ENCODE data around the gene GYS1. TPM values are rescaled to one million over a fixed set of nuclear protein-coding genes. Genes with fewer than 3 reads are reported as not detected.

Gene GYS1
- total and polyA plus RNA-seq, 8 donors: 7.3 to 18.2 (median 13.6) TPM

DNA sequence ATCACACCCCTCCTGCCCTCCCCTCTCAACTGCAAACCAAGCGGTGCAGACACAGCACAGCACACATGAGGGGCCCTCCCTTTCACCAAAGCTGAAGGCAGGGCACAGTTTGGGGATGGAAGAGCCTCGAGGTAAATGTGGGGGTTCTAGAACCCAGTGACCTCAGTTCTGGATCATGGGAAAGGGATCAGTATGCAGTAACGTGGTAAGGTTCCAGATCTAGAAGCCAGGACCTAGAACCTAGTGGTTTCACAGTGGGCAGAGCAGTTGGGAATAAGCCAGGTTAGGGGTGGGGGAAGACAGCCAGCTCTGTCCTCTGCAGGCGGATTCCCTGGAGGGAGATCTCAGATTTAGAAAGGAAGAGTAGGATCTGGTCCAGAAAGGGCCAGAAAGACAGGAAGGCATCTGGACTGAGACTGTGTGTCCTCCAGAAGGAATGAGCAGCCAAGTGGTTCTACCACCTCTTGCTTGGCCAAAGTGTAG, 24.9 kb downstream of the GYS1 start:
- intact Hi-C loops (cut with DNase I): loop anchor here in 2 of 3 donors (5.0 to 10.0 kb wide), 3 partner anchors 93 to 173 kb away; partner anchors contain the start of gene PPP1R15A (in 1 of the 2)
- FAIRE-seq (no peak), ATAC-seq (no peak)

DNA sequence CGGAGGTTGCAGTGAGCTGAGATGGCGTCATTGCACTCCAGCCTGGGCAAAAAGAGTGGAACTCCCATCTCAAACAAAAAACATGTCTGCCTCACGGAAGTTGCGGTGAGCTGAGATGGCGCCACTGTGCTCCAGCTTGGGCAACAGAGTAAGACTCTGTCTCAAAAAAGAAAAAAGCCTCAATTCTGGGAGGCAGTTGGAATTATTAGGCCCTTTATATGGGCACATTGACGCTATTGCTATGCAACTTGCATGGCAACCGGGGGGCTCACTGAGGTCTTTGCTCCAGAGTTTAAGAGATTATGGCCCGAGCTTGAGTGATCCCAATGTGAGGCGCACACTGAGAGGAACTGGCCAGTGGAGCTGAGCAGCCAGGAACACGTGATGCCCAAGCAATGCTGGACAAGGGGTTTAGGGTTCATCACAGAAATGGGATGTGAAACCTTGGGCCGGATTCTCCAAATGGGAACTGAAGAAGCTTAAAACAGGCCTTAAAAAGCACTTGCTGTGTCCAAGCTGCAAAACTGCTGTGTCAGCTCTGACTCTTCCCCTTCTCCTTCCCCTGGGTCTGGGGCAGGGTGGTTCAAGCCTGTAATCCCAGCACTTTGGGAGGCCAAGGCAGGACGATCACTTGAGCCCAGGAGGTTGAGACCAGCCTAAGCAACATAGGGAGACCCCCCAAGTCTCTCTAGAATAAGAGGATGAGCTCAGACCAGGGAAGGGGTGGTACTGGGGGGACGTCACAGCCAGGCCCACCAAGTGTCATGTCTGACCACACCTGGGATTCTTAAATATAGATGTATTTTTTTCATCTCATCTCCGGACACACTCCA, 25.5 kb downstream of the GYS1 start:
- H3K4me1 ChIP-seq: peaks cover 14 to 17% (median 15%) of the 10 kb centered on the region in 3 donors
- H3K27me3 ChIP-seq: no peaks in the 10 kb centered on the region
- peak overlapping the region in 2 of 4 donors; percentile 86 to 93 for H3K27ac ChIP-seq
- FAIRE-seq: no peak
- ATAC-seq: no peak
- WGBS, 2 donors: 87% methylated on average over 14 of the region's 14 CpGs
- no peaks in the 10 kb centered on the region for H3K9me3 ChIP-seq
- no peaks in the 10 kb centered on the region for H3K36me3 ChIP-seq
- peak overlapping the region in 2 of 4 donors; percentile 82 to 84 for H3K4me3 ChIP-seq
- intact Hi-C loops (cut with DNase I): loop anchor here in 2 of 3 donors (5.0 to 10.0 kb wide), 3 partner anchors 93 to 173 kb away; partner anchors contain the start of gene PPP1R15A (in 1 of the 2)
- peak in 1 of 6 donors; percentile 62 for DNase-seq
- TF ChIP-seq, protein P1, sequence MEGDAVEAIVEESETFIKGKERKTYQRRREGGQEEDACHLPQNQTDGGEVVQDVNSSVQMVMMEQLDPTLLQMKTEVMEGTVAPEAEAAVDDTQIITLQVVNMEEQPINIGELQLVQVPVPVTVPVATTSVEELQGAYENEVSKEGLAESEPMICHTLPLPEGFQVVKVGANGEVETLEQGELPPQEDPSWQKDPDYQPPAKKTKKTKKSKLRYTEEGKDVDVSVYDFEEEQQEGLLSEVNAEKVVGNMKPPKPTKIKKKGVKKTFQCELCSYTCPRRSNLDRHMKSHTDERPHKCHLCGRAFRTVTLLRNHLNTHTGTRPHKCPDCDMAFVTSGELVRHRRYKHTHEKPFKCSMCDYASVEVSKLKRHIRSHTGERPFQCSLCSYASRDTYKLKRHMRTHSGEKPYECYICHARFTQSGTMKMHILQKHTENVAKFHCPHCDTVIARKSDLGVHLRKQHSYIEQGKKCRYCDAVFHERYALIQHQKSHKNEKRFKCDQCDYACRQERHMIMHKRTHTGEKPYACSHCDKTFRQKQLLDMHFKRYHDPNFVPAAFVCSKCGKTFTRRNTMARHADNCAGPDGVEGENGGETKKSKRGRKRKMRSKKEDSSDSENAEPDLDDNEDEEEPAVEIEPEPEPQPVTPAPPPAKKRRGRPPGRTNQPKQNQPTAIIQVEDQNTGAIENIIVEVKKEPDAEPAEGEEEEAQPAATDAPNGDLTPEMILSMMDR (IDR thresholded peaks at IDR 0.05): no peak

More for the DNA sequence above, 24.9 kb downstream of the GYS1 start:
- Histone ChIP-seq H3K4me3 (no peak overlapping the region), H3K4me1 (peaks cover 14 to 17% (median 14%) of the 10 kb centered on the region in 3 donors), H3K27me3 (no peaks in the 10 kb centered on the region), H3K36me3 (no peaks in the 10 kb centered on the region), H3K27ac (peak overlapping the region in 1 of 4 donors; percentile 15), H3K9me3 (no peaks in the 10 kb centered on the region)
- no peak for DNase-seq
- TF ChIP-seq, protein P1 (IDR thresholded peaks at IDR 0.05): no peak
- 59 to 62% methylated on average over 4 of the region's 4 CpGs for WGBS, 2 donors

DNA sequence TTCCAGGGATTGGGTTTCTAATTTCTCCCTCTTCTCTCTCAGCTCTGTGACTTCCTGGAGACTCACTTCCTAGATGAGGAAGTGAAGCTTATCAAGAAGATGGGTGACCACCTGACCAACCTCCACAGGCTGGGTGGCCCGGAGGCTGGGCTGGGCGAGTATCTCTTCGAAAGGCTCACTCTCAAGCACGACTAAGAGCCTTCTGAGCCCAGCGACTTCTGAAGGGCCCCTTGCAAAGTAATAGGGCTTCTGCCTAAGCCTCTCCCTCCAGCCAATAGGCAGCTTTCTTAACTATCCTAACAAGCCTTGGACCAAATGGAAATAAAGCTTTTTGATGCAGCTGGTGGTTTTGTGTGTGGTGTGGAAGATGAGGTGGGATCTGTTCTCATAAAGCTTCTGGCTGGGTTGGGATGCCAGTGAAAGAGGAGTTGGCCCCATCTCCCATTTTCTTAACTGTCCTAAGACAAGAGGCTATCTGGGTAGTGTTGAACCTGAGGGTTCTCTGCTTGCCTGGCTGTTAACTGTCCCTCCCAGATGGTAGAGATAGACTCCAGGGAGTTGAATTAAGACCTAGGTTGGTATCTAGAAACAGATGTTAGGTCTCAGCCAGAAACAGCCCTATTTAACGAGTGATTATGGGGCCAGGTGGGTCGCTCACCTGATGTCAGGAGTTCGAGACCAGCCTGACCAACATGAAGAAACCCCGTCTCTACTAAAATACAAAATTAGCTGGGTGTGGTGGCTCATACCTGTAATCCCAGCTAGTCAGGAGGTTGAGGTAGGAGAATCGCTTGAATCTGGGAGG, 26.4 kb downstream of the GYS1 start:
- 84 to 86% methylated on average over 10 of the region's 10 CpGs for WGBS, 2 donors
- no peaks in the 10 kb centered on the region for H3K36me3 ChIP-seq

DNA sequence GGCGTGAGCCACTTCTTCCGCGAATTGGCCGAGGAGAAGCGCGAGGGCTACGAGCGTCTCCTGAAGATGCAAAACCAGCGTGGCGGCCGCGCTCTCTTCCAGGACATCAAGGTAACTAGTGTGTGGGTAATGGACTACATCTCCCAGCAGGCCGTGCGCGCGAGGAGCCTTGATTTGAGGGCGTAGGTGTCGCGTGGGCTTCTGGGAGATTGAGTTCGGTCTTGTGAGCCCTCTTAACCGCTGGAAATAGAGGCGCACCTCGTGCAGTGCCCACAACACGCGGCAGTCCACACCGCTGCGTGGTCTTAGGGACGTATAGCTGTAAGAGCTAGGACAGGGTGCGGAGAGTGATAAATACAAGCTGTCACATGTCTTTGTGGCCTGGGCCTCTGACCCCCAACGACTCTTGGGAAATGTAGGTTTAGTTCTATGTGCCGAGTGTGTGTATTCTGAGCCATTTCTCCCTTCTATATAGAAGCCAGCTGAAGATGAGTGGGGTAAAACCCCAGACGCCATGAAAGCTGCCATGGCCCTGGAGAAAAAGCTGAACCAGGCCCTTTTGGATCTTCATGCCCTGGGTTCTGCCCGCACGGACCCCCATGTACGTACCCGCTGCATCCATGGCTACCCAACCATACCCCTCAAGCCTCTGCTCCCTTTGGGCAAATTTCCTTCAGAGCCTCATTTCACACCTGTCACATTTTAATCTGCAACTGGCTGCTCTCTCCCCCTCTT, 27.1 kb downstream of the GYS1 start:
- intact Hi-C loops (cut with DNase I): loop anchor here in 2 of 3 donors (5.0 to 10.0 kb wide), 3 partner anchors 91 to 171 kb away; partner anchors contain the start of gene PPP1R15A (in 1 of the 2)
- no peaks in the 10 kb centered on the region for H3K9me3 ChIP-seq
- peaks cover 14 to 17% (median 15%) of the 10 kb centered on the region in 3 donors for H3K4me1 ChIP-seq
- WGBS, 2 donors: 10 to 11% methylated on average over 36 of the region's 36 CpGs
- peak; percentile 80 to 94 (median 86) for DNase-seq
- no peaks in the 10 kb centered on the region for H3K36me3 ChIP-seq
- FAIRE-seq: no peak
- H3K27me3 ChIP-seq: no peaks in the 10 kb centered on the region
- peak; percentile 70 to 75 (median 70) for ATAC-seq
- TF ChIP-seq, protein P1 (IDR thresholded peaks at IDR 0.05): no peak
- H3K27ac ChIP-seq: peak overlapping the region; percentile 77 to 93 (median 88)
- H3K4me3 ChIP-seq: peak overlapping the region; percentile 42 to 84 (median 64)

More for the DNA sequence above, 26.4 kb downstream of the GYS1 start:
- ATAC-seq (no peak), FAIRE-seq (no peak), DNase-seq (no peak)
- H3K27ac ChIP-seq: peak overlapping the region in 2 of 4 donors; percentile 86 to 93
- TF ChIP-seq, protein P1 (IDR thresholded peaks at IDR 0.05): no peak
- peaks cover 14 to 17% (median 15%) of the 10 kb centered on the region in 3 donors for H3K4me1 ChIP-seq
- intact Hi-C loops (cut with DNase I): loop anchor here in 2 of 3 donors (5.0 to 10.0 kb wide), 3 partner anchors 92 to 172 kb away; partner anchors contain the start of gene PPP1R15A (in 1 of the 2)
- peak overlapping the region; percentile 42 to 84 (median 64) for H3K4me3 ChIP-seq
- no peaks in the 10 kb centered on the region for H3K9me3 ChIP-seq
- no peaks in the 10 kb centered on the region for H3K27me3 ChIP-seq
